H9 (cell line): ENCODE results near the gene TBX15. TPM values are rescaled to one million over a fixed set of nuclear protein-coding genes. Genes with fewer than 3 reads are reported as not detected.

Source experiments
- DNase-seq: peaks from one replicate; pipeline ENCODE4 v3.0.0-alpha.2; 2017
- H2AFZ ChIP-seq: one replicate; pipeline ENCODE4 v1.6.1; 2013; ENCODE audit warnings: mild to moderate bottlenecking, low read length, control low read depth, moderate library complexity
- H2AK5ac ChIP-seq: 2 replicates; pipeline ENCODE4 v1.6.1; 2013; ENCODE audit warnings: low read length, control low read depth, mixed read lengths; ENCODE audit not compliant: insufficient read length
- H2BK120ac ChIP-seq: one replicate; pipeline ENCODE4 v1.6.1; 2013; ENCODE audit warnings: low read depth, mild to moderate bottlenecking, low read length, control low read depth, inconsistent platforms; ENCODE audit not compliant: poor library complexity, severe bottlenecking
- H2BK12ac ChIP-seq: 2 replicates; pipeline ENCODE4 v1.6.1; 2013; ENCODE audit warnings: low read length, control low read depth, mixed read lengths, low read depth; ENCODE audit not compliant: insufficient read length
- H2BK15ac ChIP-seq: 2 replicates; pipeline ENCODE4 v1.6.1; 2013; ENCODE audit warnings: low read depth, low read length, control low read depth
- H2BK20ac ChIP-seq: one replicate; pipeline ENCODE4 v1.6.1; 2013; ENCODE audit warnings: low read depth, mild to moderate bottlenecking, low read length, control low read depth, inconsistent platforms; ENCODE audit not compliant: poor library complexity, severe bottlenecking
- H2BK5ac ChIP-seq: 2 replicates; pipeline ENCODE4 v1.6.1; 2013; ENCODE audit warnings: low read length, control low read depth, mixed read lengths; ENCODE audit not compliant: insufficient read length
- H3K14ac ChIP-seq: 2 replicates; pipeline ENCODE4 v1.6.1; 2013; ENCODE audit warnings: low read length, control low read depth; ENCODE audit not compliant: insufficient read depth
- H3K18ac ChIP-seq: 2 replicates; pipeline ENCODE4 v1.6.1; 2013; ENCODE audit warnings: low read depth, mild to moderate bottlenecking, mixed read lengths, low read length, control low read depth; ENCODE audit not compliant: insufficient read length
- H3K23ac ChIP-seq: 2 replicates; pipeline ENCODE4 v1.6.1; 2013; ENCODE audit warnings: low read length, control low read depth, mixed read lengths, low read depth; ENCODE audit not compliant: insufficient read length
- H3K23me2 ChIP-seq: 2 replicates; pipeline ENCODE4 v1.6.1; 2013; ENCODE audit warnings: low read depth, mild to moderate bottlenecking, mixed read lengths, low read length, control low read depth; ENCODE audit not compliant: insufficient read length, poor library complexity, severe bottlenecking
- H3K27ac ChIP-seq: 2 replicates; pipeline ENCODE4 v1.5.1; 2013; ENCODE audit warnings: low read length, control low read depth, mixed read lengths, low read depth; ENCODE audit not compliant: insufficient read length
- H3K27me3 ChIP-seq: 2 replicates; pipeline ENCODE4 v1.6.1; 2013; ENCODE audit warnings: low read length, control low read depth, inconsistent platforms; ENCODE audit not compliant: insufficient read depth
- H3K4ac ChIP-seq: 2 replicates; pipeline ENCODE4 v1.6.1; 2013; ENCODE audit warnings: low read depth, mild to moderate bottlenecking, control low read depth, inconsistent platforms, low read length, moderate library complexity
- H3K4me1 ChIP-seq: 2 replicates; pipeline ENCODE4 v1.6.1; 2013; ENCODE audit warnings: low read length, control low read depth, inconsistent platforms; ENCODE audit not compliant: insufficient read depth
- H3K4me2 ChIP-seq: 2 replicates; pipeline ENCODE4 v1.6.1; 2013; ENCODE audit warnings: low read length, control low read depth, mixed read lengths; ENCODE audit not compliant: insufficient read length, insufficient read depth
- H3K56ac ChIP-seq: 2 replicates; pipeline ENCODE4 v1.6.1; 2013; ENCODE audit warnings: low read depth, mild to moderate bottlenecking, mixed read lengths, low read length, control low read depth; ENCODE audit not compliant: insufficient read length
- H3K79me1 ChIP-seq: 2 replicates; pipeline ENCODE4 v1.6.1; 2013; ENCODE audit warnings: low read depth, mild to moderate bottlenecking, moderate library complexity, low read length, control low read depth, inconsistent platforms; ENCODE audit not compliant: insufficient read depth, poor library complexity, severe bottlenecking
- H3K79me2 ChIP-seq: 2 replicates; pipeline ENCODE4 v1.6.1; 2013; ENCODE audit warnings: low read length, control low read depth, inconsistent platforms; ENCODE audit not compliant: insufficient read depth
- H3K9ac ChIP-seq: 2 replicates; pipeline ENCODE4 v1.6.1; 2013; ENCODE audit warnings: low read length, control low read depth, mixed read lengths; ENCODE audit not compliant: insufficient read length; ENCODE audit errors: extremely low read depth
- H3K9me3 ChIP-seq: one replicate; pipeline ENCODE4 v1.6.1; 2013; ENCODE audit warnings: low read depth, low read length, inconsistent platforms; ENCODE audit not compliant: control insufficient read depth
- H3T11ph ChIP-seq: one replicate; pipeline ENCODE4 v1.6.1; 2013; ENCODE audit warnings: mild to moderate bottlenecking, low read length, control low read depth, inconsistent platforms
- H4K20me1 ChIP-seq: one replicate; pipeline ENCODE4 v1.6.1; 2013; ENCODE audit not compliant: control insufficient read depth, insufficient read length, insufficient read depth
- H4K5ac ChIP-seq: 2 replicates; pipeline ENCODE4 v1.6.1; 2013; ENCODE audit warnings: low read depth, mild to moderate bottlenecking, mixed read lengths, low read length, control low read depth; ENCODE audit not compliant: insufficient read length
- H4K8ac ChIP-seq: replicated peaks from 2 replicates; pipeline ENCODE4 v1.6.1; 2013; ENCODE audit warnings: low read length, control low read depth, mixed read lengths, low read depth; ENCODE audit not compliant: insufficient read length
- H4K91ac ChIP-seq: 2 replicates; pipeline ENCODE4 v1.6.1; 2013; ENCODE audit warnings: low read depth, mild to moderate bottlenecking, moderate library complexity, mixed read lengths, low read length, control low read depth; ENCODE audit not compliant: insufficient read length
- H3K27ac Mint-ChIP-seq, 3 experiments: 2 replicates in 2 of 3; 3 replicates in 1 of 3; pipeline ENCODE4 v1.8.0; 2020 to 2021; ENCODE audit warnings: mixed read lengths in 3 of 3, mild to moderate bottlenecking in 1 of 3, moderate library complexity in 1 of 3
- H3K27me3 Mint-ChIP-seq: 2 replicates; pipeline ENCODE4 v1.8.0; 2021; ENCODE audit warnings: low read depth, mild to moderate bottlenecking, moderate library complexity, mixed read lengths
- H3K36me3 Mint-ChIP-seq, 3 experiments: 2 replicates in 2 of 3; 3 replicates in 1 of 3; pipeline ENCODE4 v1.8.0; 2020 to 2021; ENCODE audit warnings: low read depth in 3 of 3, mixed read lengths in 3 of 3; ENCODE audit not compliant: insufficient read depth in 1 of 3
- H3K4me1 Mint-ChIP-seq, 2 experiments: 2 replicates each; pipeline ENCODE4 v1.8.0; 2020; ENCODE audit warnings: mixed read lengths in 2 of 2
- H3K4me3 Mint-ChIP-seq, 2 experiments: 2 replicates in 1 of 2; 3 replicates in 1 of 2; pipeline ENCODE4 v1.8.0; 2020 to 2021; ENCODE audit warnings: mild to moderate bottlenecking in 2 of 2, mixed read lengths in 2 of 2, moderate library complexity in 1 of 2
- H3K9me3 Mint-ChIP-seq, 2 experiments: 2 replicates in 1 of 2; 3 replicates in 1 of 2; pipeline ENCODE4 v1.8.0; 2020; ENCODE audit warnings: mild to moderate bottlenecking in 2 of 2, mixed read lengths in 2 of 2, moderate library complexity in 1 of 2
- WGBS: extraction: QIAGEN DNeasy Blood & Tissue Kit; methylation state at CpG from one replicate; pipeline ENCODE4 v1.1.7; 2013; ENCODE audit warnings: missing lambda C conversion rate, low lambda C conversion rate, mixed read lengths; ENCODE audit not compliant: insufficient read length; ENCODE audit errors: extremely low coverage; 5-methylcytosine and 5-hydroxymethylcytosine counted together
- total RNA-seq: library from RNA; stranded (reverse); gene quantifications from 2 replicates; pipeline ENCODE4 v1.2.1, GENCODE V29; 2021
- TF ChIP-seq, protein P1 (sequence below): fragments of 200-600 bp; sonication (generic); conservative IDR thresholded peaks from 3 replicates; pipeline ENCODE4 v1.8.0; 2021; ENCODE audit warnings: antibody characterized with exemption, mild to moderate bottlenecking

The TBX15 gene
- total RNA-seq, 1 experiment from 2014 or later, result 0.07 TPM

GRCh38 chr1:118884946-118885345 lies 103.2 kb downstream of the TBX15 start:
- no peak overlapping the region for H2BK20ac ChIP-seq
- H2BK120ac ChIP-seq, result no peak overlapping the region
- no peak overlapping the region for H4K5ac ChIP-seq
- H2BK15ac ChIP-seq, result no peak overlapping the region; the same call in 1 of the 2 replicates
- H3K23me2 ChIP-seq, result no peaks in the 10 kb centered on the region
- H3K4me1 ChIP-seq, result no peaks in the 10 kb centered on the region
- no peak overlapping the region for H3T11ph ChIP-seq
- H3K9me3 ChIP-seq, result no peaks in the 10 kb centered on the region
- no peaks in the 10 kb centered on the region for H3K27me3 ChIP-seq
- no peak overlapping the region for H3K56ac ChIP-seq
- no peak overlapping the region for H2AFZ ChIP-seq
- no peak overlapping the region for H3K4me2 ChIP-seq
- Mint-ChIP-seq H3K4me3 (no peak overlapping the region), H3K9me3 (no peaks in the 10 kb centered on the region; a peak in 1 of 5 replicates), H3K27me3 (no peaks in the 10 kb centered on the region), H3K27ac (no peak overlapping the region; a peak in 1 of 7 replicates), H3K36me3 (no peaks in the 10 kb centered on the region), H3K4me1 (no peaks in the 10 kb centered on the region; a peak in 1 of 4 replicates)
- DNase-seq, result no peak
- no peak overlapping the region; the same call in 1 of the 2 replicates for H3K14ac ChIP-seq
- no peaks in the 10 kb centered on the region for H3K79me2 ChIP-seq
- H2BK5ac ChIP-seq, result no peak overlapping the region
- WGBS, result no CpG with 5 or more reads among the region's 4 CpGs
- H4K20me1 ChIP-seq, result no peaks in the 10 kb centered on the region
- H3K23ac ChIP-seq, result no peak overlapping the region
- no peak overlapping the region for H3K9ac ChIP-seq
- TF ChIP-seq, protein P1, sequence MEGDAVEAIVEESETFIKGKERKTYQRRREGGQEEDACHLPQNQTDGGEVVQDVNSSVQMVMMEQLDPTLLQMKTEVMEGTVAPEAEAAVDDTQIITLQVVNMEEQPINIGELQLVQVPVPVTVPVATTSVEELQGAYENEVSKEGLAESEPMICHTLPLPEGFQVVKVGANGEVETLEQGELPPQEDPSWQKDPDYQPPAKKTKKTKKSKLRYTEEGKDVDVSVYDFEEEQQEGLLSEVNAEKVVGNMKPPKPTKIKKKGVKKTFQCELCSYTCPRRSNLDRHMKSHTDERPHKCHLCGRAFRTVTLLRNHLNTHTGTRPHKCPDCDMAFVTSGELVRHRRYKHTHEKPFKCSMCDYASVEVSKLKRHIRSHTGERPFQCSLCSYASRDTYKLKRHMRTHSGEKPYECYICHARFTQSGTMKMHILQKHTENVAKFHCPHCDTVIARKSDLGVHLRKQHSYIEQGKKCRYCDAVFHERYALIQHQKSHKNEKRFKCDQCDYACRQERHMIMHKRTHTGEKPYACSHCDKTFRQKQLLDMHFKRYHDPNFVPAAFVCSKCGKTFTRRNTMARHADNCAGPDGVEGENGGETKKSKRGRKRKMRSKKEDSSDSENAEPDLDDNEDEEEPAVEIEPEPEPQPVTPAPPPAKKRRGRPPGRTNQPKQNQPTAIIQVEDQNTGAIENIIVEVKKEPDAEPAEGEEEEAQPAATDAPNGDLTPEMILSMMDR, result no peak
- H4K8ac ChIP-seq, result no peak overlapping the region
- H3K79me1 ChIP-seq, result no peaks in the 10 kb centered on the region
- H4K91ac ChIP-seq, result no peak overlapping the region
- no peak overlapping the region for H3K4ac ChIP-seq
- H3K18ac ChIP-seq, result no peak overlapping the region
- no peak overlapping the region for H3K27ac ChIP-seq
- no peak overlapping the region for H2BK12ac ChIP-seq
- H2AK5ac ChIP-seq, result no peak overlapping the region
